ENCODE measurements around the gene SPPL2B.
A peak's percentile ranks its signal among the peaks of the same experiment; 100 is the strongest.
"Not testable (repeated sequence)": the region's sequence is repeated elsewhere in the genome, so short reads cannot be mapped to it uniquely, and the experiment has no call there.

Gene SPPL2B

DNA sequence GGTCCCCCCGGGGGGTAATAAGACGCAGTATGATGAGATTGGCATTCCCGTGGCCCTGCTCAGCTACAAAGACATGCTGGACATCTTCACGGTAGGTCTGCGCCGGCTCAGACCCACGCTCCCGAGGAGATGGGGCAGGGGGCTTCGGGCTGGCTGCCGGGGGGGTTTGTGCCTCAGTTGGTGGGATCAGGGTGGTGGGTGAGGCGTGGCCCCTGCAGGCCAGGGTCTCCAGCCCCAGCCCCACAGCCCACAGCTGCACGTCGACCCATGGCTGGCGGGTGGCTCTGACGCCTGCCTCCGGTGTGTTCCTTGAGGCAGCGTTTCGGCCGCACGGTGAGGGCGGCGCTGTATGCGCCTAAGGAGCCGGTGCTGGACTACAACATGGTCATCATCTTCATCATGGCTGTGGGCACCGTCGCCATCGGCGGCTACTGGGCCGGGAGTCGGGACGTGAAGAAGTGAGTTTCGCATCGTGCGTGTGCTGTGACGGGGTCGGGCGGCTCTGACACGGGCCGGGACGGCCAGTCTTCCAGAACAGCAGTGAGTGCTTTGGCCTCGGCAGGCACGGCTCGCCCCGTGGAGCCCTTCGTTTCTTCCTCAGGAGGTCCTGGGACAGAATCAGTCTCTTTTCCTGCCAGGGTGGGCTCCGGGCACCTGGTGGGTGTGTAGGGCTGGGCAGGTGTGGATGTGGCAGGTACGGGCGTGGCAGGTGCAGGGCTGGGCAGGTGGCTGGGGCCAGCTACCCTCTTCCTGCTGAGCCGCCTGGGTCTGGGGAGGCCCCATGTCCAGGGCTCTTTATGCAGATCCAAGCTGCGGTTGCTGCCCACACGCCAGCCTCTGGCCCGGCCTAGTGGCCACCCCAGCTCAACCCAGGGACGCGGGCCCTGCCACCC is 10.5 kb downstream of the SPPL2B start:
- DNase-seq = no peak

DNA sequence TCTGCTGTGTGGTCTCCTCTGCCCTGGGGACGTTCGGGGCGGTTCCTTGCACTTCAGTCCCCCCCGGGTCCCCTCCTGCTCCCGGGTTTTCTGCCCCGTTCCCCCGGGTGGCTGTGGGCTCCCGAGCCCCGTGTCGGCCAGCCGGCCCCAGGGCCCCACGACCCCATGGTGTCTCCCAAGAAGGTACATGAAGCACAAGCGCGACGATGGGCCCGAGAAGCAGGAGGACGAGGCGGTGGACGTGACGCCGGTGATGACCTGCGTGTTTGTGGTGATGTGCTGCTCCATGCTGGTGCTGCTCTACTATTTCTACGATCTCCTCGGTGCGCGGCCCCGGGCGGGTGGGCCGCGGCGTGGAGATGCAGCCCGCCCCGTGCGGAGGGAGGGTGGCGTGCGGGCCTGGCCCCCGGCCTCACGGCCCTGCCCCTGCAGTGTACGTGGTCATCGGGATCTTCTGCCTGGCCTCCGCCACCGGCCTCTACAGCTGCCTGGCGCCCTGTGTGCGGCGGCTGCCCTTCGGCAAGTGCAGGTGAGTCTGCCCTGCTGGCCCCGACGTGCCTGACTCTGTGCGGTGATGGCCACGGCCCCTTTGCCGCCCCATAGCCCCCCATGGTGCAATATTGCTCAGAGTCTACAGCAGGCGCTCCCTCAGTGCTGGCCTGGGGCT is 11.3 kb downstream of the SPPL2B start:
- DNase-seq = no peak

GRCh38 chr19:2340496-2341243 is 12.2 kb downstream of the SPPL2B start:
- no peak for DNase-seq

DNA sequence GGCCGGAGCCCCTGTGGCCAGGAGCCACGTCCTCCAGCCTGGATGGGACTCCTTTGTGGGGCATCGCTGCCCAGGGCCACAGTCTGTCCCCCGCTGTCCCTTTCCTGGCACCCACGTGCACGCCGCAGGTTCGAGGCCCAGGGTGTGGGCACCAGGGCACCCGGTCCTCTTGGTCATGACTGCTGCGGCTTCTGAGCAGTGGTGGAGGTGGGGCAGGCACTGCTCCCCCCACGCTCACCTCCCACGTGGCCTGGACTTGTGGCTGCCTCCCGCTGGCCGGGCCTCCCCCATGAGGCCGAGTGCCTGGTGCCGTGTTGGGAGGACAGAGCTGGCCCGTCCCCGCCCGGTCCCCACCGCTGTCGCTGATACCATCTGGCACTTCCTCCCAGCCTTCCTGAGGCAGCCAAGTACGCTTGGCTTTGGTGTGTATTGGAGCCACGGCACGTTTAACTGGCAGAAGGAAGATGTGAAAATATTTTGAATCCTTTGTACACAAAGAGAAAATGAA is 12.8 kb downstream of the SPPL2B start:
- DNase-seq = no peak

GRCh38 chr19:2341982-2342381 is 13.5 kb downstream of the SPPL2B start:
- DNase-seq = no peak

GRCh38 chr19:2342656-2343288 is 14.3 kb downstream of the SPPL2B start:
- no peak for DNase-seq

DNA sequence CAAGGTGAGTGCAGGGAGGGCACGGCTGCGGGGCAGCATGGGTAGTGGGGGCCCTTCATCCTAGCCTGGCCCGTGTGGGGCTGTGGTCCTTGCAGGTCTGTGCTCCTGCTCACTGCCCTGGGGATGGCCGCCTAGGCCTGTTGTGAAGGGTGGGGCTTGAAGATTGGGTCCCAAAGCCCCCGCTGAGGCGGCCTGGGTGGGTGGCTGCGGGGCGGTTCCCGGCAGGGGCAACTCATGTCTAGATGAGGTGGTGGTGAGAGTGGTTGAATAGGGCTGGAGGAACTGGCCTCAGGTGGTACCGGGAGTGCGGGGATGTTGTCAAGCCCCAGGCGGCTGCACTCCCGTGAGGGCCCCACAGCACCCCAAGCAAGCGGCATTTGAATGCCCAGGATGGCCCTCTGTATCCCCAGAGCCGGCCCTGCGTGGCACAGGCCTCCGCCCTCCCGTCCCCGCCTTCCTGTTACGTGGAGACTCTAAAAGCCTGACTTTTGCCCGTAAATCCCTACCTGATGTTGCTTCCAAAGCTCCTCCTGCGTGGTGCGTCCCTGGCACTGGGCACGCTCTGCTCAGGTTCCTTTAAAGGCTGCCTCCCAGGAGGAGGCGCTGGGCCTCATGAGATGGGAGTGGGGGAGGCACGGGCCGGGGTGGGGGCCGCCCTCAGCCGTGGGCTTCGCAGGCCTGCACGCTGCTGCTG is 15.0 kb downstream of the SPPL2B start:
- DNase-seq = no peak

DNA sequence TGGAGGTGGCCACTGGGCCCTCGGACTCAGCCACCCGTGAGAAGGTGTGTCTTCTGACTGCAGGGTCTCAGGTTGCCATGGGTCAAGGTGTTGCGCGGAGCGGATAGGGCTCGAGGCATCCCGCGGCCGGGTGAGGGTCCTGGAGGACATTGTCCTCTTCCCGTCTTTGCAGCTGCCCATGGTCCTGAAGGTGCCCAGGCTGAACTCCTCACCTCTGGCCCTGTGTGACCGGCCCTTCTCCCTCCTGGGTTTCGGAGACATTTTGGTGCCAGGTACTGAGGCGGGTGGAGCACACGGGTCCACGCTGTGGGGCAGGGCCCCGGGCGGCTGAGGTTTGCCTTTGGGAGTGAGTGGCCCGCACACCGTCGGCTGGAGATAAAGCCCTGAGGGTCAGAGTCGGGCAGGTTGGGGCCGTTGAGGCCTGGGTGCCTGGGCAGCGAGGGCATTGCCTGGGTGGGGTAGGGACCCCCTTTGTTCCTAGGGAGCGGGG is 15.9 kb downstream of the SPPL2B start:
- DNase-seq = no peak

- DNase-seq = no peak
These were observed 16.6 kb downstream of the SPPL2B start for GRCh38 chr19:2345076-2345475.

GRCh38 chr19:2345794-2346663 is 17.5 kb downstream of the SPPL2B start:
- peak; percentile 20 for DNase-seq

DNA sequence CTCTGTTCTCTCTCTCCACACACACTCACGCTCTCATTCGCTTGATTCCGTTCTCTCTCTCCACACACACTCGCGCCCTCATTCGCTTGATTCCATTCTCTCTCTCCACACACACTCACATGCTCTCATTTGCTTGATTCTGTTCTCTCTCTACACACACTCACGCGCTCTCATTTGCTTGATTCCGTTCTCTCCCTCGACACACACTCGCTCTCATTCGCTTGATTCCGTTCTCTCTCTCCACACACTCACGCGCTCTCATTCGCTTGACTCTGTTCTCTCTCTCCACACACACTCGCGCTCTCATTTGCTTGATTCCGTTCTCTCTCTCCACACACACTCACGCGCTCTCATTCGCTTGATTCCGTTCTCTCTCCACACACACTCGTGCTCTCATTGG is 21.3 kb downstream of the SPPL2B start:
- not testable (repeated sequence) for DNase-seq

DNA sequence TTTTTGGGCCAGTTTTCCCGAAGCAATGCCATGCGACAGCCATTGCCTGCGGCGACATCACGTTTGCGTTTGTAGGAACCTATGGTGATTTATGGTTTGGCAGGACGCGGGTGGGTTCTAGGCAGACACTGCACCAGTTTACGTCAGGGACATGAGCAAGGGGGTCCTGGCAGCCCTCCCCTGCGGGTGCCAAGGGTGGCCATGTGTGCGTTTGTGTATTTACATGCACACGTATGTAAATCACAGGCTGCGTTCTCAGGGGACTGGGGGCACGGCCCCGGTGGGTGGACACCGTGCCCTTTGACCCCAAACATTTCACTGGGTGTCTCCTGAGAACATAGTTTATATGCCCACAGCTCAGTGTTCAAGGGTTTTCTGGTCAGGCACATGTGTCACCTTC is 22.2 kb downstream of the SPPL2B start:
- no peak for DNase-seq

DNA sequence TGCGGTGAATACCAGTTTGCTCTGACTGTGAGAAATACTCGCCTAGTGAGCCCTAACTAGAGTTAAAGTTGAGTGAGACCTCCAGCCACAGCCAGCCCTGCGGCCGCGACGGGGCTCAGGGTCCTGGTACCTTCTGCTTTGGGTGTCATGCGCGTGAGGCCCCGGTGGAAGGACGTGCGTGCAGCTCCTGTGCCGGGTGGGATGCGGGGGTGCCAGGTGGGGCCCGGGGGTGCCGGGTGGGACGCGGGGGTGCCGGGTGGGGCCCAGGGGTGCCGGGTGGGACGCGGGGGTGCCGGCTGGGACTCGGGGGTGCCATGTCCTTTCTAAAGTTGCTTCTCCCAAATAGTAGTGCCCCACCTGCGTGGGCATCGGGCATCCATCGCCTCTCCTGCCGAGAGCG is 23.1 kb downstream of the SPPL2B start:
- DNase-seq = no peak

- no peak for DNase-seq
These were observed 23.6 kb downstream of the SPPL2B start for GRCh38 chr19:2352121-2352520.

DNA sequence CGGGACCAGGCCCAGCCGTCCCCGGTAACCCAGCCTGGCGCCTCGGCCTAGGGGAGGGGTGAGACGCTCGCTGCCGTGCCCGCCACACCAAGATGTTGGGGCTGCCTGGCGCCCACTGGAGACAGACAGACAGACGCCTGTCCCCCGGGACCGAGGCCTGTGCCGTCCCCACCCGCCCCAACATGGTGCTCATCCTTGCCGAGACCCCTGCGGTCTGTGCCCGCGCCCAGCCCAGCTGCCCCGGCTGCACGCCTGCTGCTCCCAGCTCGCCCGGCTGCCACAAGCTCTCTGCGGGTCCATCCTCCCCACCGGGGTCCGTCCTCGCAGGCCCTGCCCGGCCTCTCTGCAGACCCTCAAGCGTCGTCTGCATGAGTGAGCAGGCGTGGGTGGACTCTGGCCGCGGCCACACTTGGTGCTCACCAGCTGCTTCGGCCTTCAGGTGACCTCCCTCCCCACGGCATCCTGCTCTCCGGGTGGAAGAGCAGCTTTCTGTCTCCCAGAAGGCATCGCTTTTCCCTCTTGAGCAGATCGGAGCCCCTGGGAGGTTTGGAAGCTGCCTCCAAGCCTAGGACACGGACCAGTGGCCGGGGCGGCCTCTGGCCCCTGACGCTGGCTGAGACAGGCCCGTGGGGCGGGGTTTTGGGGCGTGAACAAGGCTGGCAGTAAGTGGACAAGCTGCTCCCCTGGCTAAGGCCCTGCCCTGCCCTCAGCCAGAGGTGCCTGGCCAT is 24.8 kb downstream of the SPPL2B start:
- DNase-seq = no peak

DNA sequence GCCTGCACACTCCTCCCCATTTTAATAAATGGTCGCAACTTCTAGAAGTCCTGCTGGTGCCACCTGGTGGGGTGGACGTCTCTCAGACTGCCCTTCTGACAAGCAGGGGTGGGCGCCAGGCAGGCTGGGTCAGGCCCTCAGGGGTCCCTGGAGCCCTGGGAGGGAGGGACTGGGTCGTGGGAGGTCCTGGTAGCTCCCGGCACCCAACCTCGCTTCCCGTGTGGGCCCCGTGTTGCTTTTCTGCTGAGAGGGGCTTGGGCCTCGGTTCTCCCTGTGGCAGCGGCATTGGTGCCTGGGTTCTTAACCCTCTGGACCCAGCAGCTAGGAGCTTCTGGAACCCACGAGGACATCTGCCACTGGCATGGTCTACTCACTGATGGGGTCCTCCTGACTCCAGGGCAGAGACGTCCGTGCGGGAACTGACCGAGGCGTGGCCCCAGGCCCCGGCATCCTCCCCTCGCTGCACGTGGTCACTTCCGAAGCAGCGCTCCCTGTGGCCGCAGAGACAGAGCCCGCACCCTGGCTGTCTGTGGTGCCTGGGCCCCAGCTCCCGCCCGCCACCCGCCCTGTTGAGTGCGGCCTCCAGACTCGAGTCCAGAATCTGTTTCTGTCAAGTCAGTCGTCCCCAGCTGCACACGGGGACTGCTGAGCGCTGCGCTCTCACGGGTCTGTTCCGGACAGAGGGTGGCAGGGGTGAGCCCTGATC is 25.6 kb downstream of the SPPL2B start:
- DNase-seq = no peak

GRCh38 chr19:2354670-2355069 is 26.2 kb downstream of the SPPL2B start:
- no peak for DNase-seq

GRCh38 chr19:2355168-2356035 is 26.9 kb downstream of the SPPL2B start:
- no peak for DNase-seq
